Lower lobe of right lung (tissue), 2 donors: ENCODE results near the gene SHROOM2. TPM values are rescaled to one million over a fixed set of nuclear protein-coding genes. Genes with fewer than 3 reads are reported as not detected.

Source experiments
- ATAC-seq, 2 donors: fragments of 200-7000 bp; cut with Tn5 transposase; one replicate each; pipeline ENCODE4 v1.9.1; 2020 to 2022; ENCODE audit warnings: mild to moderate bottlenecking in 2 of 2, moderate library complexity in 2 of 2
- DNase-seq: peaks from one replicate; pipeline ENCODE4 v3.0.0-alpha.2; 2020
- H3K27ac ChIP-seq: fragments of 200-600 bp; one replicate; pipeline ENCODE4 v1.8.0; 2022
- H3K27me3 ChIP-seq: fragments of 200-600 bp; one replicate; pipeline ENCODE4 v1.8.0; 2022; ENCODE audit warnings: low read depth
- H3K36me3 ChIP-seq: fragments of 200-600 bp; one replicate; pipeline ENCODE4 v1.8.0; 2022; ENCODE audit warnings: mild to moderate bottlenecking
- H3K4me1 ChIP-seq: fragments of 200-600 bp; one replicate; pipeline ENCODE4 v1.8.0; 2022
- H3K4me3 ChIP-seq: fragments of 200-600 bp; one replicate; pipeline ENCODE4 v1.8.0; 2022; ENCODE audit warnings: mild to moderate bottlenecking
- H3K9me3 ChIP-seq: fragments of 200-600 bp; one replicate; pipeline ENCODE4 v1.8.0; 2022
- CTCF ChIP-seq: fragments of 200-600 bp; IDR thresholded peaks from one replicate; pipeline ENCODE4 v1.8.0; 2022; ENCODE audit warnings: antibody characterized with exemption, mild to moderate bottlenecking
- intact Hi-C: fragments of 100-400 bp; cut with DNase I; formaldehyde crosslinking; loops from one replicate; pipeline ENCODE4 v1.11.0; 2022
- total RNA-seq: library from RNA; stranded (reverse); fragmentation: NEBNext Ultra II Directional; extraction: Animal tissue kit (Norgen Biotek cat#: 25700); gene quantifications from one replicate; pipeline ENCODE4 v1.2.1, GENCODE V29; 2021
- donor health status: DM: no; HTN: yes; CAD: no; lungs with severe emphysema.

Gene SHROOM2
- total RNA-seq, 1 donor from 2014 or later: 9.3 TPM

GRCh38 chrX:9957743-9958142, 171.5 kb downstream of the SHROOM2 start:
- H3K27ac ChIP-seq: no peak overlapping the region
- no peak for ATAC-seq
- no peak for DNase-seq
- no peaks in the 10 kb centered on the region for H3K36me3 ChIP-seq
- no peaks in the 10 kb centered on the region for H3K9me3 ChIP-seq
- no peaks in the 10 kb centered on the region for H3K27me3 ChIP-seq
- no peak for TF ChIP-seq CTCF
- no peak overlapping the region for H3K4me3 ChIP-seq
- intact Hi-C loops: no loop called here
- H3K4me1 ChIP-seq: no peaks in the 10 kb centered on the region

- intact Hi-C loops: no loop called here
- Histone ChIP-seq H3K36me3 (no peaks in the 10 kb centered on the region), H3K27me3 (no peaks in the 10 kb centered on the region), H3K27ac (no peak overlapping the region), H3K4me3 (no peak overlapping the region), H3K4me1 (no peaks in the 10 kb centered on the region), H3K9me3 (no peaks in the 10 kb centered on the region)
- no peak for DNase-seq
- no peak for TF ChIP-seq CTCF
- ATAC-seq: no peak
Measured at GRCh38 chrX:9958183-9958582, 172.0 kb downstream of the SHROOM2 start.

- ATAC-seq (no peak), DNase-seq (no peak)
- no peaks in the 10 kb centered on the region for H3K9me3 ChIP-seq
- no peaks in the 10 kb centered on the region for H3K4me1 ChIP-seq
- no peaks in the 10 kb centered on the region for H3K36me3 ChIP-seq
- no peaks in the 10 kb centered on the region for H3K27me3 ChIP-seq
- no peak for TF ChIP-seq CTCF
- H3K27ac ChIP-seq: no peak overlapping the region
- intact Hi-C loops: no loop called here
- no peak overlapping the region for H3K4me3 ChIP-seq
Measured at GRCh38 chrX:9961750-9962149, 175.5 kb downstream of the SHROOM2 start.

GRCh38 chrX:9966775-9967408, 180.7 kb downstream of the SHROOM2 start, which contains the start of gene CLDN34:
TSS of gene CLDN34 (plus strand) at chrX:9967358. CDS start at chrX:9967358, 0 bp downstream.
- DNase-seq: no peak
- no peak within 1 kb of the TSS for H3K27ac ChIP-seq
- H3K27me3 ChIP-seq: no peaks in the 10 kb centered on the region
- H3K4me1 ChIP-seq: no peaks in the 10 kb centered on the region
- intact Hi-C loops: no loop called here
- TF ChIP-seq CTCF: no peak
- ATAC-seq: no peak
- H3K4me3 ChIP-seq: no peak within 1 kb of the TSS
- no peaks in the 10 kb centered on the region for H3K9me3 ChIP-seq
- no peaks in the 10 kb centered on the region for H3K36me3 ChIP-seq

GRCh38 chrX:9977635-9978034, 191.4 kb downstream of the SHROOM2 start:
- Histone ChIP-seq H3K27me3 (no peaks in the 10 kb centered on the region), H3K4me1 (no peaks in the 10 kb centered on the region), H3K27ac (no peak overlapping the region), H3K36me3 (no peaks in the 10 kb centered on the region), H3K9me3 (no peaks in the 10 kb centered on the region), H3K4me3 (no peak overlapping the region)
- no peak for TF ChIP-seq CTCF
- DNase-seq (no peak), ATAC-seq (no peak)
- intact Hi-C loops: no loop called here
